Measurements from ENCODE around the gene MCC. TPM values are rescaled to one million over a fixed set of nuclear protein-coding genes. Genes with fewer than 3 reads are reported as not detected.

The MCC gene
- total RNA-seq, 3 donors from 2014 or later, result 1.2 to 2.9 (median 2.5) TPM

- Mint-ChIP-seq H3K9me3 (no peaks in the 10 kb centered on the region), H3K36me3 (ENCODE audit: insufficient read depth) (no peaks in the 10 kb centered on the region), H3K27me3 (ENCODE audit: low read depth) (no peaks in the 10 kb centered on the region), H3K4me3 (no peak overlapping the region), H3K4me1 (ENCODE audit: low read depth) (peaks cover 3% of the 10 kb centered on the region)
- DNase-seq (no peak), ATAC-seq (no peak)
Measured at GRCh38 chr5:113280541-113280940, 207.7 kb downstream of the MCC start.

- Mint-ChIP-seq H3K4me3 (no peak overlapping the region), H3K36me3 (ENCODE audit: insufficient read depth) (no peaks in the 10 kb centered on the region), H3K9me3 (no peaks in the 10 kb centered on the region), H3K4me1 (ENCODE audit: low read depth) (peaks cover 6% of the 10 kb centered on the region), H3K27me3 (ENCODE audit: low read depth) (no peaks in the 10 kb centered on the region)
- ATAC-seq (peak; percentile 79 to 80), DNase-seq (no peak)
Measured at GRCh38 chr5:113278976-113279375, 209.3 kb downstream of the MCC start.

DNA sequence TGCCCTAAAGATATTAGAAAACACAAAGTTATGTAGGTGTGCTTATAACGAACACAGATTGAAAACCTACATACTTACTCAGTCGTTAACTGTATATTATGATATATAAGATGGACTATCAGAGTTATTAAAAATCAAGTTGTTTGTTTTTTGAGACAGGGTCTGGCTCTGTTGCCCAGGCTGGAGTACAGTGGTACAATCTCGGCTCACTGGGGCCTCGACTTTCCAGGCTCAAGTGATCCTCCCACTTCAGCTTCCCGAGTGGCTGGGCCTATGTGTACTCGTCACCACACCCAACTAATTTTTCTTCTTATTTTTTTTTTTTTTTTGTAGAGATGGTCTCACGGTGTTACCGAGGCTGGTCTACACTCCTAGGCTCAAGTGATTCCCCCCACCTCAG is 211.8 kb downstream of the MCC start:
- no peaks in the 10 kb centered on the region for H3K36me3 Mint-ChIP-seq (ENCODE audit: insufficient read depth)
- no peaks in the 10 kb centered on the region for H3K27me3 Mint-ChIP-seq (ENCODE audit: low read depth)
- H3K4me1 Mint-ChIP-seq (ENCODE audit: low read depth), result peaks cover 10% of the 10 kb centered on the region

DNA sequence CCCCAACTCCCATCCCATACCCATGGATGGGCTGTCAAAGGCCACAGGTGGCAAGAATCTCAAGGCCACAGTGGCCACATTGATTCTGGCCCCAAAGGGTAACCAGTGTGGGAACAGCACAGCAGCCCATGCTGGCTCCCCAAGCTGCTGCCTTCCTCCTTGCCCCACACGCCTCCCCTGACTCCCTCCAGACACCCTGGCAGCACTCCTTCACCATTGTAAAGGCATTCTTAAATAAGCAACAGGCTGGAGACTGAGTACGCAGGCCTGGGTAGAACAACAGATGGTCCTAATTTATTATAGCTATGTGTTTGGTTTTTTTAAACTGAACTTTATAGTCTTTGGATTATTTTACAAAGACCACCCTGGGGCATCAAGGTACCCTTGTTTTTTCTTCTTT is 212.3 kb downstream of the MCC start:
- Mint-ChIP-seq H3K4me1 (ENCODE audit: low read depth) (peaks cover 10% of the 10 kb centered on the region), H3K27me3 (ENCODE audit: low read depth) (no peaks in the 10 kb centered on the region), H3K4me3 (no peak overlapping the region), H3K36me3 (ENCODE audit: insufficient read depth) (no peaks in the 10 kb centered on the region), H3K9me3 (no peaks in the 10 kb centered on the region)
- DNase-seq (no peak), ATAC-seq (no peak)

More for the DNA sequence above, 211.8 kb downstream of the MCC start:
- DNase-seq (no peak), ATAC-seq (no peak)
- Mint-ChIP-seq H3K9me3 (no peaks in the 10 kb centered on the region), H3K4me3 (no peak overlapping the region)

DNA sequence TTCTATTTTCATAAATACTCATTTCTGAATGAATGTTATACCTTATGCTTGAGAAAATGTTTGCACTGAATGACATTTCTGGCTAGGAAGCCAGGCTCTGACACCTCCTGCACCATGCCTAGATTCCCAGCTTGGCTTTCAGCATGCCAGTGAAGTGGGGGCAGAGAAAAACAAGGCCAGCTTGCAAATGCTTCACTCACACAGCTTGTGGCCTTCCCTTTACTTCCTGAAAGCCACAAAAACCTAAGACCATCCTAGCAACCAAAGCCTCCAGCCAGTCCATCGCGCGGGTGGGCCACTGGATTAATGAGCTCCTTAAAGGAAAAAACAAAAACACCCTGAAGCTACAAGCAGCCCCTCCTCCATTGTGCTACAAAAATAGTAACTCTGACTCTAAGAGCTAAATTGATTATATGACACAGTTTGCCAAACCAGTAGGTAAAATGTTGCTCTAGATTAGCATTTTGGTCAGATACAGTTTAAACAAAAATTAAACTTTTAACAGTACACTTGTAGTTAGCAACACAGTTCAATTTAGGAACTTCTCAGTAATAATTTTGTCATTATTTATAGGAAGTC is 213.3 kb downstream of the MCC start:
- H3K4me1 Mint-ChIP-seq (ENCODE audit: low read depth), result peaks cover 10% of the 10 kb centered on the region
- ATAC-seq, result no peak

GRCh38 chr5:113273948-113274347 is 214.3 kb downstream of the MCC start:
- ATAC-seq (no peak), DNase-seq (no peak)
- H3K9me3 Mint-ChIP-seq, result no peaks in the 10 kb centered on the region
- no peak overlapping the region for H3K4me3 Mint-ChIP-seq
- peaks cover 19% of the 10 kb centered on the region for H3K4me1 Mint-ChIP-seq (ENCODE audit: low read depth)
- no peaks in the 10 kb centered on the region for H3K27me3 Mint-ChIP-seq (ENCODE audit: low read depth)
- H3K36me3 Mint-ChIP-seq (ENCODE audit: insufficient read depth), result no peaks in the 10 kb centered on the region

More for the DNA sequence above, 213.3 kb downstream of the MCC start:
- Mint-ChIP-seq H3K27me3 (ENCODE audit: low read depth) (no peaks in the 10 kb centered on the region), H3K9me3 (no peaks in the 10 kb centered on the region), H3K36me3 (ENCODE audit: insufficient read depth) (no peaks in the 10 kb centered on the region), H3K4me3 (no peak overlapping the region)
- no peak for DNase-seq

GRCh38 chr5:113271745-113272454 is 216.4 kb downstream of the MCC start:
- Mint-ChIP-seq H3K9me3 (no peaks in the 10 kb centered on the region), H3K27me3 (ENCODE audit: low read depth) (no peaks in the 10 kb centered on the region), H3K4me1 (ENCODE audit: low read depth) (peaks cover 19% of the 10 kb centered on the region), H3K4me3 (no peak overlapping the region), H3K36me3 (ENCODE audit: insufficient read depth) (no peaks in the 10 kb centered on the region)
- ATAC-seq, result no peak
- no peak for DNase-seq

- Mint-ChIP-seq H3K9me3 (no peaks in the 10 kb centered on the region), H3K4me3 (no peak overlapping the region), H3K36me3 (ENCODE audit: insufficient read depth) (no peaks in the 10 kb centered on the region), H3K27me3 (ENCODE audit: low read depth) (no peaks in the 10 kb centered on the region), H3K4me1 (ENCODE audit: low read depth) (peaks cover 19% of the 10 kb centered on the region)
- DNase-seq (no peak), ATAC-seq (no peak)
Measured at GRCh38 chr5:113271015-113271414, 217.2 kb downstream of the MCC start.

DNA sequence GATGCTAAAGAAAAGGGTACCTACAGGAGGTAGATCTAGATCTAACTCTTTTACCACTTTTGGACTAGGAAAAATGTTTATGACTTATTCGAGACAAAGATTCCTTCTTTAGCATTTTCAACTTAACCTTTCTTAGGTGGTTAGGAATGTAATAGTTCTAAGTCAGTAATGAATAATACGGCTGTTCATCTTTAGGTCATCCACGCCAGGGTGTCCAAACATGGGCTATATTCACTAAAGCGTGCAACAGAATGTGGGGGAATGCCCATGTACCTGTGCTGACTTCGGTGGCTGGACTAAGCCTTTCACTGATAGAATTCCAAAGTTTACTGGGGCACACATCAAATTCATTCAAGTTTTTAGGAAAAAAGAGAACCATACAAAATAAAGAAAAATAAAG is 218.2 kb downstream of the MCC start:
- H3K4me1 Mint-ChIP-seq (ENCODE audit: low read depth), result peaks cover 19% of the 10 kb centered on the region
- H3K9me3 Mint-ChIP-seq, result no peaks in the 10 kb centered on the region
- DNase-seq, result no peak
- H3K27me3 Mint-ChIP-seq (ENCODE audit: low read depth), result no peaks in the 10 kb centered on the region
- no peak for ATAC-seq
- H3K36me3 Mint-ChIP-seq (ENCODE audit: insufficient read depth), result no peaks in the 10 kb centered on the region
- no peak overlapping the region for H3K4me3 Mint-ChIP-seq

DNA sequence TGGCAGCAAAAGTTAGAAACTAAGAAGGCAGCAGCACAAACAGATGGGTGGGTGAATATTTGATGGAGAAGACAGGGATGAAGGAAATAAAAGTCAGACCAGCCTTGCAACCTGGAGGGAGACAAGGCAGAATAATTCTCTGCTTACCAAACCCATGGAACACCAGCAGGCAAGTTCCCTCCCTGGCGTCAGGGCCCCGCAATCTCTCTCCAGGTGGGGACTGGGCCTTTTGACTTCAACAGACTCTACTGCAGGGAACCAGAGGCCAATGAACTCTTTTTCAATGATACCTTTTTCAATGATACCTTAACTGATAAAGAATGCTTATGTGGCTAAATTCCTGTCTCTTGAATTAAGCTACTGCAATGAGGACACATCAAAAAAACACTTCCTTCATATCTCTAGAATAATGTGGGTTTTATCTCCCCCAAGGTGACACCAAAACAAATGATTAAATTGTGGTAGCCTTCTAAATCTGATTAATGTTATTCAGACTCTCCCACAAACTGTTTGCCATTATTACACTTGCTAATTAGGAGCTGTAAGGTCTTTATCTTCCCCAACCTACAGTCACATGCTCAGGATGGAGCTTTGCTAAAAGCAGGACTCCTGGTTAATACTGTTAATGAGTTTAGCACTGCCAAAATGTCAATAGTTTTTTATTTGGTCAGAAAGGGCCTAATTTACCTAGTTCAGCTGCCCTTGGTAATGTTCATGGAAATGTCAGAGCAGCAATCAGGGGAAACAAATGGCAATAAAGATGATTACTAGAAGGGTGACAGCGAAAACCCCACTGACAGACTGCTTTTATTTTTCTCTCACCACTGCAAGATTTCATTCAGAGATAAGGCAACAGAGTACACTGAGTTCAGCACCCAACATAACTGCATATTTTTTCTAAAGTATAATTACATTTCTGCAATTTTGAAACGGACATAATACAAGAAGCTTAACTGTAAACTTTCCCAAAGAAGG is 218.9 kb downstream of the MCC start:
- no peaks in the 10 kb centered on the region for H3K27me3 Mint-ChIP-seq (ENCODE audit: low read depth)
- no peaks in the 10 kb centered on the region for H3K9me3 Mint-ChIP-seq
- ATAC-seq (no peak), DNase-seq (no peak)
- no peak overlapping the region for H3K4me3 Mint-ChIP-seq
- no peaks in the 10 kb centered on the region for H3K36me3 Mint-ChIP-seq (ENCODE audit: insufficient read depth)
- peaks cover 19% of the 10 kb centered on the region for H3K4me1 Mint-ChIP-seq (ENCODE audit: low read depth)

DNA sequence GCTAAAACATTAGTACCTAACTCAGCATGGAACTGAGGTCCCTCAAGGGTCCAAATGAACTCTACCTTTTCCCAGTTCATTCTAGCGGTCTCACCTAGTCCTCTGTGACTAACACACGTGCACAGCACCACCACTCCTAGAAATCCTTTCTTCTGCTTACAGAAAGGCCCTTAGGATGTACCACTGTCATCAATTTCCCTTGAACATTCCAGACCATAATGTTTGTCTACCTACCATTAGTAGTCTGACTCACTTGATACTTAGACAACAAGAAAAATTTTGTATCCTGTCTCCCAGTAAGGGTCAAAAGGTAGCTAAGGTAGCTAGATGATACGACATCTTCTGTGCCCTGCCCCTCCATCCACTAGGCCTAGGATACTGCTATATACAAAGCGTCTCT is 220.0 kb downstream of the MCC start:
- H3K4me1 Mint-ChIP-seq (ENCODE audit: low read depth), result peaks cover 12% of the 10 kb centered on the region

GRCh38 chr5:113267361-113267900 is 220.8 kb downstream of the MCC start:
- H3K4me3 Mint-ChIP-seq, result no peak overlapping the region
- no peaks in the 10 kb centered on the region for H3K27me3 Mint-ChIP-seq (ENCODE audit: low read depth)
- no peaks in the 10 kb centered on the region for H3K36me3 Mint-ChIP-seq (ENCODE audit: insufficient read depth)
- no peak for DNase-seq
- no peak for ATAC-seq
- H3K4me1 Mint-ChIP-seq (ENCODE audit: low read depth), result peaks cover 12% of the 10 kb centered on the region
- no peaks in the 10 kb centered on the region for H3K9me3 Mint-ChIP-seq

More for the DNA sequence above, 220.0 kb downstream of the MCC start:
- no peaks in the 10 kb centered on the region for H3K36me3 Mint-ChIP-seq (ENCODE audit: insufficient read depth)
- DNase-seq (no peak), ATAC-seq (no peak)
- no peaks in the 10 kb centered on the region for H3K27me3 Mint-ChIP-seq (ENCODE audit: low read depth)
- H3K9me3 Mint-ChIP-seq, result no peaks in the 10 kb centered on the region
- no peak overlapping the region for H3K4me3 Mint-ChIP-seq

DNA sequence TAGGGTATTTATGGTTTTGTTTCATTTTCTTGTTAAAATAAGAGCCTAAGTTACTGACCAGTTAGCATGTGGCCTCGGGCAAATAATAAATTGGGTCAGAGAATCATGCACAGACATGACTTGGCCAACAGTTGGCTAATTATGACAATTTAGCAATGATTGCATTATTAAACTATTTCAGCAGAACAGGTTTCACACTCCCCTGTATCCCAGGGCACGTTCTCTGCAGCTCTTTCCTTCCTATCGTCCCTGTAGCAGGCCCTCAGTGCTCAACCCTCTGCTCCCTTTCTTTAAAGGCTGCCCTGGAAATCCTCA is 221.4 kb downstream of the MCC start:
- no peaks in the 10 kb centered on the region for H3K9me3 Mint-ChIP-seq
- no peaks in the 10 kb centered on the region for H3K36me3 Mint-ChIP-seq (ENCODE audit: insufficient read depth)
- no peaks in the 10 kb centered on the region for H3K27me3 Mint-ChIP-seq (ENCODE audit: low read depth)
- no peak overlapping the region for H3K4me3 Mint-ChIP-seq
- peaks cover 12% of the 10 kb centered on the region for H3K4me1 Mint-ChIP-seq (ENCODE audit: low read depth)
- no peak for ATAC-seq
- no peak for DNase-seq

DNA sequence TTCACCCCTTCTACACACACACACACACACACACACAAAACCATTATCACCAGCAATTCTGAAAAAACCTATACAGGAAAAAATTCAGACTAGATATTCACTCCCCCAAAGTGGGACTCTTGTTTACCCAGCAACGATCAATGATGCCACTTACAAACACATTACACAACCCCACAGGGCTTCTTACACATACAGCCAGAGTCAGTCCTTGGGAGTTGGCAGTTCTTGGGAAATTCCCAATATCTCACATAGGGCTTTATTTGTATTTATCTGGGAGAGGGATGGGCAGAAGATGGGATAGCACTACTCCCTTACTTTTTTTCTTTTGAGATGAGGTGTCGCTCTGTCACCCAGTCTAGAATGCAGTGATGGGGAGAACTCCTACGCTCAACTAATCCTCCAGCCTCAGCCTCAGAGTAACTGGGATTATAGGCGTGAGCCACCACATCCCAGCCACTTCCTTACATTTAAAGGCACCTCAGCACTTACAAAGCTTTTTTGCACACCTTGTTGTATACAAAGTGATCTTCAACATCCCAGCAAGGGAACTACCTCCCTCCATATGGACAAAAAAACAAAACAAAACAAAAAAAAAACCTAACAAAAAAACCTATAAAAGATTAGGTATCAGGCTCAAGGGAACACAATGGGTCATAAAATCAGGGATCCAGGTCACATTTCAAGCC is 221.9 kb downstream of the MCC start:
- no peaks in the 10 kb centered on the region for H3K36me3 Mint-ChIP-seq (ENCODE audit: insufficient read depth)
- DNase-seq, result no peak
- peaks cover 12% of the 10 kb centered on the region for H3K4me1 Mint-ChIP-seq (ENCODE audit: low read depth)
- H3K27me3 Mint-ChIP-seq (ENCODE audit: low read depth), result no peaks in the 10 kb centered on the region
- H3K9me3 Mint-ChIP-seq, result no peaks in the 10 kb centered on the region
- ATAC-seq, result no peak
- no peak overlapping the region for H3K4me3 Mint-ChIP-seq
